H1 (cell line): ENCODE measurements around the gene CCNY. TPM values are rescaled to one million over a fixed set of nuclear protein-coding genes. Genes with fewer than 3 reads are reported as not detected.
A peak's percentile ranks its signal among the peaks of the same experiment; 100 is the strongest.

ENCODE experiments used
- CTCF ChIA-PET: fragments of 300-600 bp; sonication (Branson Sonifier 250); formaldehyde crosslinking; loops from one replicate; lab custom pipeline; 2021; ENCODE audit not compliant: partially characterized antibody; lab: Charles Lee
- POLR2A ChIA-PET: fragments of 300-600 bp; sonication (Branson Sonifier 250); formaldehyde crosslinking; loops from one replicate; lab custom pipeline; 2021; ENCODE audit warnings: inconsistent platforms; ENCODE audit not compliant: partially characterized antibody; lab: Charles Lee
- DNase-seq, 2 experiments: peaks; one replicate each; pipeline versions ENCODE4 v3.0.0 to v3.0.0-alpha.2; 2010 to 2022; ENCODE audit warnings: low spot score in 2 of 2, low read depth in 1 of 2, mixed read lengths in 1 of 2
- FAIRE-seq: peaks from 2 replicates; lab custom pipeline; 2011; peaks lifted over from hg19 to GRCh38; lab: Jason Lieb, UNC
- H2AFZ ChIP-seq: 2 replicates; pipeline ENCODE4 v1.8.1; 2012; ENCODE audit warnings: low read length, inconsistent platforms
- H2AK5ac ChIP-seq: 2 replicates; pipeline ENCODE4 v1.6.1; 2013; ENCODE audit warnings: low read depth, low read length
- H2BK120ac ChIP-seq: replicated peaks from 2 replicates; pipeline ENCODE3; 2013; ENCODE audit warnings: low read depth, low read length, inconsistent platforms
- H2BK12ac ChIP-seq: 2 replicates; pipeline ENCODE4 v1.6.1; 2013; ENCODE audit warnings: low read depth, low read length
- H2BK15ac ChIP-seq: 2 replicates; pipeline ENCODE4 v1.6.1; 2013; ENCODE audit warnings: low read length
- H2BK20ac ChIP-seq: 2 replicates; pipeline ENCODE4 v1.6.1; 2013; ENCODE audit warnings: low read length
- H2BK5ac ChIP-seq: 2 replicates; pipeline ENCODE4 v1.6.1; 2013; ENCODE audit warnings: low read depth, low read length
- H3K14ac ChIP-seq: 2 replicates; pipeline ENCODE4 v1.6.1; 2013; ENCODE audit warnings: inconsistent platforms; ENCODE audit not compliant: insufficient read length
- H3K18ac ChIP-seq: 2 replicates; pipeline ENCODE4 v1.6.1; 2013; ENCODE audit warnings: low read length; ENCODE audit errors: extremely low read depth
- H3K23ac ChIP-seq: 2 replicates; pipeline ENCODE4 v1.6.1; 2013; ENCODE audit warnings: inconsistent platforms; ENCODE audit not compliant: insufficient read length
- H3K23me2 ChIP-seq: 2 replicates; pipeline ENCODE4 v1.6.1; 2013; ENCODE audit warnings: low read depth, low read length
- H3K27ac ChIP-seq: 2 replicates; pipeline ENCODE4 v1.6.1; 2011; ENCODE audit warnings: low read depth, low read length, inconsistent platforms
- H3K27me3 ChIP-seq, 4 experiments: replicated peaks in 1 of 4; 1 replicate in 1 of 4; 2 replicates in 3 of 4; pipeline versions ENCODE4 v1.6.1 to v1.8.1; 2011 to 2013; ENCODE audit warnings: low read length in 3 of 4, mild to moderate bottlenecking in 3 of 4, inconsistent platforms in 2 of 4, mixed read lengths in 2 of 4, moderate library complexity in 1 of 4; ENCODE audit not compliant: control insufficient read depth in 3 of 4, insufficient read depth in 3 of 4; ENCODE audit errors: extremely low read depth in 1 of 4
- H3K36me3 ChIP-seq, 4 experiments: 2 replicates each; pipeline versions ENCODE4 v1.6.1 to v1.8.1; 2011 to 2013; ENCODE audit warnings: mild to moderate bottlenecking in 4 of 4, low read length in 3 of 4, moderate library complexity in 2 of 4, control low read depth in 1 of 4, inconsistent platforms in 1 of 4; ENCODE audit not compliant: insufficient read depth in 4 of 4, control insufficient read depth in 2 of 4
- H3K4ac ChIP-seq: replicated peaks from 2 replicates; pipeline ENCODE3; 2013; ENCODE audit warnings: low read length, low read depth, mixed read lengths, inconsistent platforms; ENCODE audit not compliant: insufficient read length
- H3K4me1 ChIP-seq, 4 experiments: replicated peaks in 1 of 4; 1 replicate in 1 of 4; 2 replicates in 3 of 4; pipeline versions ENCODE4 v1.6.1 to v1.8.1; 2011 to 2013; ENCODE audit warnings: low read length in 3 of 4, inconsistent platforms in 2 of 4, mixed read lengths in 1 of 4; ENCODE audit not compliant: insufficient read depth in 4 of 4, control insufficient read depth in 3 of 4
- H3K4me2 ChIP-seq, 2 experiments: 2 replicates each; pipeline versions ENCODE4 v1.6.1 to v1.8.1; 2011 to 2013; ENCODE audit warnings: low read depth in 2 of 2, low read length in 2 of 2, control low read depth in 1 of 2, inconsistent platforms in 1 of 2, mild to moderate bottlenecking in 1 of 2; ENCODE audit not compliant: insufficient read depth in 1 of 2
- H3K4me3 ChIP-seq, 4 experiments: fragments of 200-600, 300-600 bp in 1 of 4; sonication (generic), shearing (Covaris generic), sonication (Bioruptor Twin) in 1 of 4; 2 replicates each; pipeline versions ENCODE4 v1.5.1 to v1.8.1; 2011 to 2016; ENCODE audit warnings: low read length in 4 of 4, low read depth in 3 of 4, control low read depth in 2 of 4, inconsistent platforms in 2 of 4, mild to moderate bottlenecking in 2 of 4, mixed read lengths in 1 of 4, moderate library complexity in 1 of 4; ENCODE audit not compliant: insufficient read depth in 2 of 4; ENCODE audit errors: extremely low read depth in 1 of 4
- H3K56ac ChIP-seq: replicated peaks from 2 replicates; pipeline ENCODE3; 2013; ENCODE audit warnings: low read depth, mild to moderate bottlenecking, mixed read lengths, low read length, inconsistent platforms; ENCODE audit not compliant: insufficient read length
- H3K79me1 ChIP-seq: 2 replicates; pipeline ENCODE4 v1.6.1; 2013; ENCODE audit warnings: low read depth, low read length, control low read depth
- H3K79me2 ChIP-seq, 2 experiments: 2 replicates each; pipeline versions ENCODE4 v1.6.1 to v1.8.1; 2012 to 2013; ENCODE audit warnings: low read length in 2 of 2, mild to moderate bottlenecking in 2 of 2, inconsistent platforms in 1 of 2; ENCODE audit not compliant: insufficient read depth in 2 of 2, control insufficient read depth in 1 of 2
- H3K9ac ChIP-seq, 4 experiments: replicated peaks in 1 of 4; 1 replicate in 1 of 4; 2 replicates in 3 of 4; pipeline versions ENCODE4 v1.6.1 to v1.8.1; 2011 to 2013; ENCODE audit warnings: low read depth in 3 of 4, low read length in 3 of 4, control low read depth in 2 of 4, mild to moderate bottlenecking in 2 of 4, moderate library complexity in 2 of 4, inconsistent platforms in 1 of 4; ENCODE audit errors: extremely low read depth in 1 of 4
- H3K9me3 ChIP-seq, 2 experiments: 2 replicates each; pipeline versions ENCODE4 v1.6.1 to v1.8.1; 2012 to 2013; ENCODE audit warnings: mild to moderate bottlenecking in 2 of 2, moderate library complexity in 2 of 2, control low read depth in 1 of 2, inconsistent platforms in 1 of 2, low read depth in 1 of 2, low read length in 1 of 2, mixed read lengths in 1 of 2; ENCODE audit not compliant: insufficient read depth in 2 of 2
- H4K20me1 ChIP-seq, 2 experiments: replicated peaks in 1 of 2; 2 replicates each; pipeline versions ENCODE3 to v1.8.1; 2011 to 2013; ENCODE audit warnings: inconsistent platforms in 2 of 2, low read length in 2 of 2, mild to moderate bottlenecking in 1 of 2; ENCODE audit not compliant: insufficient read depth in 2 of 2, control insufficient read depth in 1 of 2
- H4K5ac ChIP-seq: 2 replicates; pipeline ENCODE4 v1.6.1; 2013; ENCODE audit warnings: low read length, low read depth, mixed read lengths, inconsistent platforms; ENCODE audit not compliant: insufficient read length
- H4K8ac ChIP-seq: 2 replicates; pipeline ENCODE4 v1.8.0; 2013; ENCODE audit warnings: mild to moderate bottlenecking, moderate library complexity, low read length, inconsistent platforms; ENCODE audit not compliant: insufficient read depth; ENCODE audit errors: extremely low read depth
- H4K91ac ChIP-seq: replicated peaks from 2 replicates; pipeline ENCODE3; 2013; ENCODE audit warnings: low read length, mixed read lengths, inconsistent platforms; ENCODE audit not compliant: insufficient read length
- MAFK ChIP-seq: IDR thresholded peaks from 2 replicates; pipeline ENCODE4 v1.6.1; 2012; ENCODE audit warnings: low read depth, mild to moderate bottlenecking, improper control_type of control experiment, low read length
- PHF8 ChIP-seq: fragments of 200-600 bp; sonication (generic); conservative IDR thresholded peaks from 2 replicates; pipeline ENCODE4 v1.7.1; 2012; ENCODE audit warnings: low read depth, mild to moderate bottlenecking, inconsistent platforms, low read length, moderate library complexity
- TCF12 ChIP-seq: IDR thresholded peaks from 2 replicates; pipeline ENCODE4 v1.6.1; 2011; ENCODE audit warnings: low read depth, mild to moderate bottlenecking, low read length
- WGBS, 2 experiments: shearing (Covaris generic) in 1 of 2; methylation state at CpG; one replicate each; pipeline versions ENCODE4 v1.1.6 to v1.1.7; 2013 to 2015; ENCODE audit warnings: low lambda C conversion rate in 2 of 2, mixed read lengths in 2 of 2, inconsistent platforms in 1 of 2, low coverage in 1 of 2, missing lambda C conversion rate in 1 of 2; ENCODE audit not compliant: insufficient replicate concordance in 2 of 2, insufficient coverage in 1 of 2, insufficient read length in 1 of 2; ENCODE audit errors: extremely low coverage in 1 of 2, missing lambda C conversion rate in 1 of 2; 5-methylcytosine and 5-hydroxymethylcytosine counted together
- polyA plus RNA-seq, 7 experiments: library from polyadenylated mRNA; depleted of rRNA in 3 of 7; stranded (reverse) in 5 of 7; unstranded in 2 of 7; fragments of >200 nt in 5 of 7; fragments of 200-250 nt in 2 of 7; gene quantifications; 1 replicate in 5 of 7; 2 replicates in 1 of 7; 4 replicates in 1 of 7; pipeline versions ENCODE4 v1.2.1 to v1.2.3, GENCODE V29; 2011 to 2013; ENCODE audit warnings: missing spikeins in 2 of 7, mixed read lengths in 2 of 7
- total RNA-seq: library from RNA; stranded (reverse); fragmentation: NEBNext Ultra II Directional; extraction: Animal tissue kit (Norgen Biotek cat#: 25700); gene quantifications from 2 replicates; pipeline ENCODE4 v1.2.1, GENCODE V29; 2021

Gene CCNY
- total and polyA plus RNA-seq, 2 of the 8 experiments (the other 6 are each of a cell fraction or from before 2014, with no cell fraction given) = 25.3 to 68.2 TPM

DNA sequence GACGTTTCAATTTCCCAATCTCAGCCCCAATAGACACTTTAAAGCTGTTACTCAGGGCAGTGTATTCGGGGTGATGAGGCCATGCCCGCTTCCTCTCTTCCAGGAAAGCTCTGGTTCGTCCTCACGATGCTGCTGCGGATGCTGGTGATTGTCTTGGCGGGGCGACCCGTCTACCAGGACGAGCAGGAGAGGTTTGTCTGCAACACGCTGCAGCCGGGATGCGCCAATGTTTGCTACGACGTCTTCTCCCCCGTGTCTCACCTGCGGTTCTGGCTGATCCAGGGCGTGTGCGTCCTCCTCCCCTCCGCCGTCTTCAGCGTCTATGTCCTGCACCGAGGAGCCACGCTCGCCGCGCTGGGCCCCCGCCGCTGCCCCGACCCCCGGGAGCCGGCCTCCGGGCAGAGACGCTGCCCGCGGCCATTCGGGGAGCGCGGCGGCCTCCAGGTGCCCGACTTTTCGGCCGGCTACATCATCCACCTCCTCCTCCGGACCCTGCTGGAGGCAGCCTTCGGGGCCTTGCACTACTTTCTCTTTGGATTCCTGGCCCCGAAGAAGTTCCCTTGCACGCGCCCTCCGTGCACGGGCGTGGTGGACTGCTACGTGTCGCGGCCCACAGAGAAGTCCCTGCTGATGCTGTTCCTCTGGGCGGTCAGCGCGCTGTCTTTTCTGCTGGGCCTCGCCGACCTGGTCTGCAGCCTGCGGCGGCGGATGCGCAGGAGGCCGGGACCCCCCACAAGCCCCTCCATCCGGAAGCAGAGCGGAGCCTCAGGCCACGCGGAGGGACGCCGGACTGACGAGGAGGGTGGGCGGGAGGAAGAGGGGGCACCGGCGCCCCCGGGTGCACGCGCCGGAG, 271.4 kb downstream of the CCNY start:
- H4K8ac ChIP-seq = peak overlapping the region; percentile 89
- peak overlapping the region; percentile 68; the same call in 1 of the 2 replicates for H2BK12ac ChIP-seq
- no peak overlapping the region for H4K5ac ChIP-seq
- no peaks in the 10 kb centered on the region; a peak in 1 of 7 replicates for H3K27me3 ChIP-seq
- H2AK5ac ChIP-seq = no peak overlapping the region
- no peaks in the 10 kb centered on the region for H3K23me2 ChIP-seq
- no peak overlapping the region for H2BK5ac ChIP-seq
- POLR2A ChIA-PET = no interaction called here
- no peaks in the 10 kb centered on the region for H3K79me1 ChIP-seq
- no peak overlapping the region for H2BK15ac ChIP-seq
- H3K18ac ChIP-seq = no peak overlapping the region
- WGBS, 2 experiments = 91% methylated on average over 33 of the region's 78 CpGs; no CpG with 5 or more reads in 1 of the 2 experiments
- peak overlapping the region in 1 of 4 experiments; percentile 15; a peak in 1 of 8 replicates for H3K4me3 ChIP-seq
- H3K9me3 ChIP-seq = peaks cover 4 to 8% of the 10 kb centered on the region in 2 experiments
- no peak overlapping the region for H3K14ac ChIP-seq
- TF ChIP-seq MAFK = no peak
- no peak for TF ChIP-seq TCF12
- TF ChIP-seq PHF8 = no peak
- no peak overlapping the region for H3K23ac ChIP-seq
- no peaks in the 10 kb centered on the region for H4K20me1 ChIP-seq
- FAIRE-seq = no peak
- no peak overlapping the region for H3K4ac ChIP-seq
- H3K4me1 ChIP-seq = no peaks in the 10 kb centered on the region
- CTCF ChIA-PET = no interaction called here
- no peak overlapping the region for H2BK20ac ChIP-seq
- peak overlapping the region in 1 of 2 experiments; percentile 49; a peak in 1 of 4 replicates for H3K4me2 ChIP-seq
- no peaks in the 10 kb centered on the region for H3K36me3 ChIP-seq
- H2BK120ac ChIP-seq = no peak overlapping the region
- peak overlapping the region; percentile 76; the same call in 1 of the 2 replicates for H2AFZ ChIP-seq
- H3K27ac ChIP-seq = no peak overlapping the region
- no peak overlapping the region for H4K91ac ChIP-seq
- H3K9ac ChIP-seq = no peak overlapping the region
- H3K79me2 ChIP-seq = no peaks in the 10 kb centered on the region
- DNase-seq = no peak
- no peak overlapping the region for H3K56ac ChIP-seq
